AG04449 (cell line): Measurements from ENCODE around the gene CLCNKB.

Source experiments
- CTCF ChIA-PET: fragments of 350-600 bp; formaldehyde crosslinking; extraction: SDS; loops from one replicate; lab custom pipeline; 2021; ENCODE audit warnings: antibody characterized with exemption; lab: Yijun Ruan, JAX
- POLR2A ChIA-PET: fragments of 400-600, 350-600 bp; formaldehyde crosslinking; extraction: SDS; loops from one replicate; lab custom pipeline; 2020; ENCODE audit warnings: antibody characterized with exemption, inconsistent platforms; lab: Yijun Ruan, JAX
- DNase-seq: peaks from one replicate; pipeline ENCODE4 v3.0.0-alpha.2; 2010; ENCODE audit warnings: low read depth, low spot score
- H3K4me3 ChIP-seq: 2 replicates; pipeline ENCODE4 v1.5.1; 2011; ENCODE audit warnings: low read depth, mild to moderate bottlenecking, control low read depth, low read length
- TF ChIP-seq, protein P1 (sequence below): IDR thresholded peaks from one replicate; pipeline ENCODE4 v1.5.1; 2011; ENCODE audit warnings: mild to moderate bottlenecking, moderate library complexity, low read length, control low read depth, inconsistent platforms; ENCODE audit not compliant: insufficient read depth; ENCODE audit errors: missing control alignments

CLCNKB gene

DNA sequence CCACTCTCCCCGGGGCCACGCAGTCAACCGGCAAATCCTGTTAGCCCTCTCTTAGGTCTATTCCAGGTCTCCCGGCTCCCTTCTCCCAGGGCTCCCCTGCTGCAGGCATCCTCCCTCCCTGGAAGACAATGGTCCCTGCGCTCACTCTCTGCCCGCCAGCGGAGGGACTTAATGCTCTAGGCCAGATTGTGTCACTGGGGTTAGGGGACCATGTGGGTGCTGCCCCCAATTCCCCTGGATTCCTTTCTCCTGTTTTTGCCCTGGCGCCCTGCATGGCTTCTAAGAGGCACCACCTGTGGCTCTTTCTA is 21.6 kb downstream of the CLCNKB start:
- H3K4me3 ChIP-seq = no peak overlapping the region
- CTCF ChIA-PET = interaction anchor here (1.3 to 10.8 kb wide), 4 partner anchors 13 to 123 kb away, joined by 3 to 140 read pairs (median 7); partner anchors contain the start of gene FAM131C
- DNase-seq = no peak
- TF ChIP-seq, protein P1, sequence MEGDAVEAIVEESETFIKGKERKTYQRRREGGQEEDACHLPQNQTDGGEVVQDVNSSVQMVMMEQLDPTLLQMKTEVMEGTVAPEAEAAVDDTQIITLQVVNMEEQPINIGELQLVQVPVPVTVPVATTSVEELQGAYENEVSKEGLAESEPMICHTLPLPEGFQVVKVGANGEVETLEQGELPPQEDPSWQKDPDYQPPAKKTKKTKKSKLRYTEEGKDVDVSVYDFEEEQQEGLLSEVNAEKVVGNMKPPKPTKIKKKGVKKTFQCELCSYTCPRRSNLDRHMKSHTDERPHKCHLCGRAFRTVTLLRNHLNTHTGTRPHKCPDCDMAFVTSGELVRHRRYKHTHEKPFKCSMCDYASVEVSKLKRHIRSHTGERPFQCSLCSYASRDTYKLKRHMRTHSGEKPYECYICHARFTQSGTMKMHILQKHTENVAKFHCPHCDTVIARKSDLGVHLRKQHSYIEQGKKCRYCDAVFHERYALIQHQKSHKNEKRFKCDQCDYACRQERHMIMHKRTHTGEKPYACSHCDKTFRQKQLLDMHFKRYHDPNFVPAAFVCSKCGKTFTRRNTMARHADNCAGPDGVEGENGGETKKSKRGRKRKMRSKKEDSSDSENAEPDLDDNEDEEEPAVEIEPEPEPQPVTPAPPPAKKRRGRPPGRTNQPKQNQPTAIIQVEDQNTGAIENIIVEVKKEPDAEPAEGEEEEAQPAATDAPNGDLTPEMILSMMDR = no peak
- POLR2A ChIA-PET = no interaction called here

DNA sequence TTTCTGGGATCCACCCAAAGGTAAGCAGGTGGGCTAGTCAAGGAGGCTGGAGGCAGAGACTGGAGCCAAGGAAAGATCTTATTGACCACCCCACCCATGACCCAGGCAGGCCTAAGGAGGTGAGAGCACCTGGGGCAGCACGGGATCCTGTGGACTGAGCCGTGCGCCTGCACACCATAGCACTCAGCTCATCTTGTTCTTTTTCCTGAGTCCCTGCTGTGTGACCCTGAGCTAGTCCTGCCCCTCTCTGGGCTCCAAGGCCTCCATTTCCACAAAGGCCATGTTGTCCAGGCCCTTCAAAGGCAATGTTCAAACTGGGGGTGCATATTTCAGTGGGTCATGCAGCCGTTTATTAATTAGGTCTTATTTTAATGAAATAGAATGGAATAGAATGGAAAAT is 22.7 kb downstream of the CLCNKB start:
- no peak for DNase-seq
- TF ChIP-seq, protein P1 = no peak
- no peak overlapping the region for H3K4me3 ChIP-seq
- ChIA-PET POLR2A (no interaction called here), CTCF (interaction anchor here (1.3 to 10.8 kb wide), 3 partner anchors 11 to 122 kb away, joined by 4 to 140 read pairs (median 24); partner anchors contain the start of gene FAM131C)

DNA sequence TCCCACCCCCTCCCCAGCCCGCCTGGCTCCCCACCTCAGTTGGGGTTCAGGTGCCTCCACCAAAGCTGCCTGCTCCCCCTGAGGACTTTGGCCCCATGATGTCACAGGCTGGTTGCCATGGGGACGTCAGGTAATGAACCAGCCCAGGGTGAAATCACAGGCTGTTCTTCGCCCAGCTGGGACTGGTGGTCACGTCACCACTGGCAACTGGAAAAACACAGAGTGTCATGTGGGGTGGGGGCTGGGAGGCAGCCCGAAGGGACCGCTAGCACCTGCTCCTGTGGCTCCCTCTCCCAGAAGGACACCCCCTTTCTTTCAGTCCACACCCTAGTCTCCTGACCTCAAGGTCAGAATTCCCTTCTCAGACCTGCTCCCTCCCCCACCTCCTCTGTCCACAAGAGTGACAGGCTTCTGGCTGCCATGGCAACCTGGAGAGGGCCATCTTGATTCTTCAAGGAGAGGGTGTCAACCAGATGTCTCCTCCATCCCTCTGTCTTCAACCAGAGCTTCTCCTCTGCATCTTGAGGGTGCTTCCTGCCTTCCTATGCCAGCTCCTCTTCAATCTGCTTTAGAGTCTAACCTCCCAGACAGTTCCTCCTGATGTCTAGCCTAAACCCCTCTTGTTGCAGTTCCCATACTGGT is 23.7 kb downstream of the CLCNKB start:
- DNase-seq = no peak
- ChIA-PET CTCF (interaction anchor here (0.9 to 22.9 kb wide), 7 partner anchors 9 to 276 kb away, joined by 3 to 1006 read pairs (median 24); partner anchors contain the start of genes FAM131C and SRARP), POLR2A (interaction anchor here (0.6 kb wide), 1 partner anchor 86 kb away, joined by 3 read pairs; no protein-coding TSS in a partner anchor)
- TF ChIP-seq, protein P1 = no peak
- no peak overlapping the region for H3K4me3 ChIP-seq

DNA sequence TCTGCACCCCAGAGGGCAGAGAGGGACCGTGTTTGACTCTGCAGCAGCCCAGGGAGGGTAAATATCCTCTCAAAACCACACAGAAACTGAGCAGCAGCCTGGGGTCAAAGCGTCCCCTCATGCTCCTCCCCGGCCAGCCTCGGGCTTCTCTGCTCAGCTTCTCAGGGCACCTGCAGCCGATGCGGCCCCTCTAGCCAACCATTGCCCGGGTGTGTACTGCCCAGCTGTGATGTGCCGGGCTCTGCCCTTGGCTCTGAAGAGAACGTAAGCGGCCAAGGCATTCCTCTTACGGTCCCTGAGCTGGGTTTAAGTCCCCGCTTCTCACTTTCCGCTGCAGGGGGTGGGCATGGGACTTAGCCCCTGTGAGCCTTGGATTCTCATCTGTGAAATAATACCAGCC is 24.4 kb downstream of the CLCNKB start:
- DNase-seq = no peak
- ChIA-PET CTCF (interaction anchor here (0.9 to 22.9 kb wide), 7 partner anchors 10 to 276 kb away, joined by 3 to 1006 read pairs (median 24); partner anchors contain the start of genes FAM131C and SRARP), POLR2A (interaction anchor here (0.6 kb wide), 1 partner anchor 85 kb away, joined by 3 read pairs; no protein-coding TSS in a partner anchor)
- TF ChIP-seq, protein P1 = no peak
- H3K4me3 ChIP-seq = no peak overlapping the region

DNA sequence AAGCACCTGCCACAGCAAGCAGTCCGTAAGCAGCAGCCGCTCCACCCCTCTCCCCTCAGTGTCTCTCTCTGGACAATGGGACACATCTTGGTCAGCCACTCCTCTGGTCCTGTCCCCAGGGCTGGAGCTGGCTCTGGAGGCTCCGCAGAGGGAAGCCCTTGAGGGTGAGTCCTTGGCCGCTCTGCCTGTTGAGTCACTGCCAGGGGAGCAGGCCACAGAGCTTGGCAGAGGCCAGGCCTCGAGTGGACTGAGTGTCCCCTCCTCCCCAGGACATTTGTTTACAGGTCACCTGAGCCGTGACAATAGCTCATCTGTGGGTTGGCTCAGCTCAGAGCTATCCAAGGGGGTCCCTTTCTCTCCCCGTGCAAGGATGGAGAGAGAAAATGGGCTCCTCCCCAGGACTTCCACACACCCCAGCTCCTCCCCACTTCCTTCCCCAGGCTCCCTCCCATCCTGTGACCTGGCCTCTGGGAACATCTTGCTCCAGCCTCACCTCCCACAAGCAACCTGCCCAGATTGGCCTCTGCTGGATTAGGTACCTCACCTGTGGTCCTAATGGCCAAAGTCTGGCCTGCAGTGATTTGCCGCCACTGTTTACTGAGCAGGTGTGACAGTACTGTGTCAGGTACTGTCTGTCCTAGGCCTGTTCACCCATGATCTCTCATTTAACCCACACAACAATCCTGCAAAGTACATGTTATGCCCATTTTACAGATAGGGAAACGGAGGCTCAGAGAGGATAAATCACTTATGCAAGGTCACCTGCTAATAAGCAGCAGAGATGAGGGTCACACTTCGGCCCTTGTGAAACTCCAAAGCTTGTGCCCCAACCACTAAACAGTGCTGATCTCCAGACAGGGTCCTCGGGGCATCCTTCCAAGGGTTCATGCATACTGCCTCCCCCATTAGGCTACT is 25.0 kb downstream of the CLCNKB start:
- POLR2A ChIA-PET = no interaction called here
- no peak for DNase-seq
- TF ChIP-seq, protein P1 = no peak
- no peak overlapping the region for H3K4me3 ChIP-seq
- CTCF ChIA-PET = interaction anchor here (0.8 to 22.9 kb wide), 7 partner anchors 10 to 277 kb away, joined by 3 to 1006 read pairs (median 24); partner anchors contain the start of genes FAM131C and SRARP
